HEK293T (cell line): ENCODE measurements around the gene POLR2L.
A peak's percentile ranks its signal among the peaks of the same experiment; 100 is the strongest.

ENCODE experiments used
- CTCF ChIA-PET: fragments of 350-600 bp; formaldehyde crosslinking; extraction: SDS; loops from one replicate; lab custom pipeline; 2021; ENCODE audit warnings: antibody characterized with exemption, inconsistent platforms; lab: Yijun Ruan, JAX
- POLR2A ChIA-PET: fragments of 350-600 bp; formaldehyde crosslinking; extraction: SDS; loops from one replicate; lab custom pipeline; 2020; ENCODE audit warnings: antibody characterized with exemption, inconsistent platforms; lab: Yijun Ruan, JAX
- DNase-seq: peaks from one replicate; pipeline ENCODE4 v3.0.0; 2012; ENCODE audit warnings: mixed read lengths; ENCODE audit errors: extremely low spot score
- ARNT ChIP-seq: fragments of 450-650 bp; IDR thresholded peaks from 2 replicates; pipeline ENCODE4 v1.6.1; 2017; ENCODE audit warnings: mild to moderate bottlenecking
- BHLHE40 ChIP-seq: fragments of 450-650 bp; IDR thresholded peaks from 2 replicates; pipeline ENCODE4 v1.6.1; 2016; ENCODE audit warnings: mild to moderate bottlenecking, moderate library complexity, borderline replicate concordance
- CTBP1 ChIP-seq: fragments of 450-650 bp; IDR thresholded peaks from 2 replicates; pipeline ENCODE4 v1.6.1; 2016; ENCODE audit warnings: borderline replicate concordance
- ELF4 ChIP-seq: fragments of 450-650 bp; IDR thresholded peaks from 2 replicates; pipeline ENCODE4 v1.6.1; 2017; ENCODE audit warnings: antibody characterized with exemption
- FOXA1 ChIP-seq: fragments of 450-650 bp; IDR thresholded peaks from 2 replicates; pipeline ENCODE4 v1.6.1; 2016; ENCODE audit warnings: mild to moderate bottlenecking
- FOXK2 ChIP-seq: fragments of 450-650 bp; IDR thresholded peaks from 2 replicates; pipeline ENCODE4 v1.6.1; 2016; ENCODE audit warnings: mild to moderate bottlenecking
- FOXM1 ChIP-seq: fragments of 450-650 bp; IDR thresholded peaks from 2 replicates; pipeline ENCODE4 v1.6.1; 2017; ENCODE audit warnings: mild to moderate bottlenecking, borderline replicate concordance
- HDGF ChIP-seq: fragments of 450-650 bp; IDR thresholded peaks from 2 replicates; pipeline ENCODE4 v1.6.1; 2017; ENCODE audit warnings: antibody characterized with exemption, borderline replicate concordance
- L3MBTL2 ChIP-seq: fragments of 450-650 bp; conservative IDR thresholded peaks from 2 replicates; pipeline ENCODE4 v1.6.1; 2016; ENCODE audit warnings: mild to moderate bottlenecking
- LEF1 ChIP-seq: fragments of 450-650 bp; IDR thresholded peaks from 2 replicates; pipeline ENCODE4 v1.6.1; 2017; ENCODE audit warnings: mild to moderate bottlenecking, borderline replicate concordance
- NFRKB ChIP-seq: fragments of 450-650 bp; IDR thresholded peaks from 2 replicates; pipeline ENCODE4 v1.6.1; 2016; ENCODE audit warnings: mild to moderate bottlenecking, moderate library complexity
- SP1 ChIP-seq: fragments of 450-650 bp; IDR thresholded peaks from 2 replicates; pipeline ENCODE4 v1.6.1; 2017
- SUZ12 ChIP-seq: fragments of 450-650 bp; IDR thresholded peaks from 2 replicates; pipeline ENCODE4 v1.6.1; 2016; ENCODE audit warnings: mild to moderate bottlenecking
- TARDBP ChIP-seq: fragments of 450-650 bp; IDR thresholded peaks from 2 replicates; pipeline ENCODE4 v1.6.1; 2016
- ZNF384 ChIP-seq: fragments of 450-650 bp; IDR thresholded peaks from 2 replicates; pipeline ENCODE4 v1.6.1; 2016
- TF ChIP-seq, protein P1 (sequence below): fragments of 450-650 bp; IDR thresholded peaks from 2 replicates; pipeline ENCODE4 v1.6.1; 2016

The POLR2L gene

DNA sequence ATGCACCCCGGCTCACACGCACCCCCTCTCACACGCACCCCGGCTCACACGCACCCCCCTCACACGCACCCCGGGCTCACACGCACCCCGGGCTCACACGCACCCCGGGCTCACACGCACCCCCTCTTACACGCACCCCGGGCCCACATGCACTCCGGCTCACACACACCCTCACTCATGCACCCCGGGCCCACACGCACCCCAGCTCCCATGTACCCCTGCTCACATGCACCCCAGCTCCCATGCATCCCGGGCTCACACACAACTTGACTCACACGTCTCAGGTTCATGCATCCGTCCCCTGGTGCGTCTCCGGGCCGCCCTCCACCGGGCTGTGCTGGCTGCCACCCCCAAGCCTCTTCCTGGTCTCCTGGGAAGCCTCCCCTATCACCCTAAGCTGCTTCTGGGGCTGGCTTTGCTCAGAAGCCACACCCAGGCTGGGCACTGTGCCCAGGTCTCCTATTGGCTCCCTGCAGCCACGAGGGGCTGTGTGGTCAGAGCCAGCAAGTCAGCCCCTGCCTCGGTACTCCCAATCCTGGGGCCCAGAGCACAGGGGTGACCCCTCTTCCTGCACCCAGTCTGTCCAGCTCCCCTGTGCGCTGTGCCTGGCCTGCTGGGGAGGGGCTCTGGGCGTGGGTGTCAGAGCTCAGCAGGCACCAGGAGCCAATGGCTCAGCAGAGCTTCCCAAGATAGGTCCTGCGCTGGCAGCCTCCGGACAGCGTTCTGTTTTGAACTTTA lies 17.2 kb upstream of the POLR2L start:
- no peak for DNase-seq
- POLR2A ChIA-PET: no interaction called here
- CTCF ChIA-PET: no interaction called here
- TF ChIP-seq SP1 (no peak), ZNF384 (no peak), BHLHE40 (no peak), HDGF (no peak), TARDBP (no peak), ELF4 (no peak), SUZ12 (no peak), ARNT (no peak), FOXM1 (no peak), FOXK2 (no peak), LEF1 (no peak), L3MBTL2 (no peak), FOXA1 (no peak), NFRKB (no peak), CTBP1 (no peak)
- TF ChIP-seq, protein P1, sequence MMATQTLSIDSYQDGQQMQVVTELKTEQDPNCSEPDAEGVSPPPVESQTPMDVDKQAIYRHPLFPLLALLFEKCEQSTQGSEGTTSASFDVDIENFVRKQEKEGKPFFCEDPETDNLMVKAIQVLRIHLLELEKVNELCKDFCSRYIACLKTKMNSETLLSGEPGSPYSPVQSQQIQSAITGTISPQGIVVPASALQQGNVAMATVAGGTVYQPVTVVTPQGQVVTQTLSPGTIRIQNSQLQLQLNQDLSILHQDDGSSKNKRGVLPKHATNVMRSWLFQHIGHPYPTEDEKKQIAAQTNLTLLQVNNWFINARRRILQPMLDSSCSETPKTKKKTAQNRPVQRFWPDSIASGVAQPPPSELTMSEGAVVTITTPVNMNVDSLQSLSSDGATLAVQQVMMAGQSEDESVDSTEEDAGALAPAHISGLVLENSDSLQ: no peak

DNA sequence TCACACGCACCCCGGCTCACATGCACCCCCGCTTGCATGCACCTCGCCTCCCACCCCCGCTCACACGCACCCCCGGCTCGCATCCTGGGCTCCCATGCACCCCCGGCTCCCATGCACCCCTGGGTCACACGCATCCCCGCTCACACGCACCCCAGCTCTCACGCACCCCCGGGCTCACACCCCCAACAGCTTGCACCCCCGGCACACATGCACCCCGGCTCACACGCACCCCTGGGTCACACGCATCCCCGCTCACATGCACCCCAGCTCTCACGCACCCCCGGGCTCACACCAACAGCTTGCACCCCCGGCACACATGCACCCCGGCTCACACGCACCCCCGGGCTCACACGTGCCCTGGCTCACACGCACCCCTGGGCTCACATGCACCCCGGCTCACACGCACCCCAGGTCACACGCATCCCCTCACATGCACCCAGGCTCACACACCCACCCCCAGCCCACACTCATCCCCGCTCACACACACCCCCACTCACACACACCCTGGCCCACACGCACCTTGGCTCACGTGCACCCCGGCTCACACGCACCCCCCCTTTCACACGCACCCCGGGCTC lies 16.5 kb upstream of the POLR2L start:
- TF ChIP-seq ARNT (no peak), NFRKB (no peak), FOXK2 (no peak), FOXA1 (no peak), SP1 (no peak), SUZ12 (no peak), TARDBP (no peak; the same call in 1 of the 2 replicates), ZNF384 (no peak), FOXM1 (no peak), HDGF (no peak), ELF4 (no peak), L3MBTL2 (no peak), CTBP1 (no peak), LEF1 (no peak), BHLHE40 (no peak)
- TF ChIP-seq, protein P1: no peak
- no peak for DNase-seq
- ChIA-PET POLR2A (no interaction called here), CTCF (no interaction called here)

DNA sequence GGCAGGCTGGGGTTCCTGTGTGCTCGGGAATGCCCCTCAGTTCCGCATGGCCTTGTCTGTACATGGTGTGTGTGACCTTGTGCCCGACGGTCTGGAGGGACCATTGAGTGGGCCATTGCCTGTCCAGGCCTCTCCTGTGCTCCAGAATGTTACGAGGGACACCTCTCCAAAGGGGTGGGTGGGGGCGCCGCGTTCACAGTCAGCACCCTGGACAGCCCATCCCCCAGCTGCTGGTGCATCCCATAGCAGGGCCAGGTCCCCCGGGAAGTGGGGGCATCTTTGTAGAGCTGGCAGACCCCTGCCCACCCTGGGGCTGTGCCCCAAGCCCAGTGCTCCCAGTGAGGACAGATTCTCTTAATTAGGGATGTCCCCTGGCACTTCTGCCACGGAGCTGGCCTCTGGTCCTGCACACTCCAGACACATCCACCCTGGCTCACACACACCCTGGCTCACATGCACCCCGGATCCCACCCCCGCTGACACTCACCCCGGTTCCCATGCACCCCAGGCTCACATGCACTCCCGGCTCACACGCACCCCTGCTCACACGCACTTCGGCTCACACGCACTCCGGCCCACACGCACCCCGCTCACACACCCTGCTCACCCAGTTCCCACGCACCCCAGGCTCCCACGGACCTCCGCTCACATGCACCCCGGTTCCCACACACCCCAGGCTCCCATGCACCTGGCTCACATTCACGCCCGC lies 15.9 kb upstream of the POLR2L start:
- TF ChIP-seq HDGF: no peak
- no peak for TF ChIP-seq FOXK2
- peak; percentile 55; the same call in 1 of the 2 replicates for TF ChIP-seq TARDBP
- ChIA-PET POLR2A (no interaction called here), CTCF (interaction anchor here (1.7 kb wide), 1 partner anchor 10 kb away, joined by 4 read pairs; no protein-coding TSS in a partner anchor)
- DNase-seq: no peak

DNA sequence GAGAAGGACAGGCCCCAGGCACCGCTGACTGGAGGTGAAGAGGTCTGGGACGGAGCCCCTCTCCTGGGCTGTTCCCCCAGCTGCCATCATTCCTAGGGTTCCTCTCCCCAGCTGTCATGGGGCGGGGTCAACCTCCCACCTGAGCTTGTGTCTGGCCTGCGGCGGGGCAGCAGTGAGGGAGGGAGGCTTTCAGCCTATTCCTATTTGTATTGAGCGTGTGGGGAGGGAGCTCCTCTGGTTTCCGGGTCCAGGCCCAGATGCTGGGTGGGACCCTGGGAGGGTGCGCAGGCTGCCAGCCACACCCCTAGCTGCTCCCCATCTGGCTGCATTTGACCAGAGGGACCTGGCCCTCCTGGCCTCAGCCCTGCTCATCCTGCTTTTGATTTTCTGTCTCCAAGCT lies 14.1 kb upstream of the POLR2L start:
- TF ChIP-seq ARNT: no peak
- TF ChIP-seq SP1: no peak
- TF ChIP-seq L3MBTL2: no peak
- TF ChIP-seq CTBP1: no peak
- no peak for TF ChIP-seq NFRKB
- CTCF ChIA-PET: no interaction called here
- DNase-seq: no peak
- POLR2A ChIA-PET: interaction anchor here (1.2 kb wide), 1 partner anchor 13 kb away, joined by 5 read pairs; the partner anchor contains the start of gene TSPAN4

DNA sequence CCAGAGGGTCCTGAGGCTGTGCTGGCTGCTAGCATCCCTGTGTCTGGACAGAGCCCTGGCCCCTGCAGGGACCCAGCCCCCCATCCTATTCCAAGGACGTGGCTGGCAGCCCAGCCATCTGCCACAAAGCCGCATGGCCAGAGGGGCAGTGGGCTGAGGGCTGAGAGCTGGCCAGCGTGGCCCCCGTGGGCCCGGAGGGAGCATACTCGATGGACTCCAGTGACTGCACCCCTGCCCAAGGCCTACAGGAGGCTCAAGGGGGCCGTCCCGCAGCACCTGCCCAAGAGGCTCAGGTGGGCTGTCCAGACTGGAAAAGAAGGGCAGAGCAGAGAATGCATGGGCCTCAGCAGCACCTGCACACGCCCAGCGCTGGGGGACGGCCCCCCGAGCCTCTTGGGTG lies 13.5 kb upstream of the POLR2L start:
- ChIA-PET CTCF (no interaction called here), POLR2A (interaction anchor here (1.2 kb wide), 1 partner anchor 12 kb away, joined by 5 read pairs; the partner anchor contains the start of gene TSPAN4)
- DNase-seq: no peak
- TF ChIP-seq SUZ12 (no peak), FOXA1 (no peak), CTBP1 (no peak), LEF1 (no peak)

DNA sequence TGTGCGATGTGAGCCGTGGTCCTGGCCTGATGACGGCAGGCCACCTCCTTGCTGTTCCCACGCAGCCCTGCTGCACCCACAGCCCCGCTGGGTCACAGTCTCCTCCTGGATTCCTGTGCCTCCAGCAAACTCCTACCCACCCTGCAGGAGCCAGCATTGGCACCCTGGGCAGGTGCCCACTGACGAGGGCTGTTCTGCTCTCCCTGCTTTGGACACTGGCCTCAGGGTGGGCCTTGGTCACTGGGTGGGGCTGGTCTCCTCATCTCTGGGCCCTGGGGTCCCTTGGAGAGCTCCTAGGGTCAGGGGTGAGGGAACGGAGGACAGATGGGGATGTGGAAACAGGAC lies 13.0 kb upstream of the POLR2L start:
- ChIA-PET POLR2A (no interaction called here), CTCF (no interaction called here)
- DNase-seq: no peak
- TF ChIP-seq FOXK2: no peak
- no peak for TF ChIP-seq NFRKB
- no peak for TF ChIP-seq CTBP1
- TF ChIP-seq L3MBTL2: no peak
- no peak for TF ChIP-seq ARNT
- TF ChIP-seq ELF4: no peak
- no peak for TF ChIP-seq FOXA1
- TF ChIP-seq, protein P1: no peak
